Endothelial cell (in vitro differentiated cells): ENCODE measurements around the gene RNF113B. TPM values are rescaled to one million over a fixed set of nuclear protein-coding genes. Genes with fewer than 3 reads are reported as not detected.

Experiments
- DNase-seq: peaks from one replicate; pipeline ENCODE4 v3.0.0; 2021; ENCODE audit warnings: low spot score
- H3K27ac Mint-ChIP-seq: one replicate; pipeline ENCODE4 v1.8.0; 2021; ENCODE audit warnings: mixed read lengths, inconsistent platforms; ENCODE audit not compliant: unreplicated experiment
- H3K27me3 Mint-ChIP-seq: one replicate; pipeline ENCODE4 v1.8.0; 2021; ENCODE audit warnings: mild to moderate bottlenecking, moderate library complexity, mixed read lengths, inconsistent platforms; ENCODE audit not compliant: unreplicated experiment
- H3K36me3 Mint-ChIP-seq: one replicate; pipeline ENCODE4 v1.8.0; 2021; ENCODE audit warnings: mild to moderate bottlenecking, low read depth, mixed read lengths, inconsistent platforms; ENCODE audit not compliant: unreplicated experiment
- H3K4me1 Mint-ChIP-seq: one replicate; pipeline ENCODE4 v1.8.0; 2021; ENCODE audit warnings: mild to moderate bottlenecking, mixed read lengths, inconsistent platforms; ENCODE audit not compliant: unreplicated experiment
- H3K4me3 Mint-ChIP-seq: one replicate; pipeline ENCODE4 v1.8.0; 2021; ENCODE audit warnings: mild to moderate bottlenecking, mixed read lengths, inconsistent platforms; ENCODE audit not compliant: unreplicated experiment
- H3K9me3 Mint-ChIP-seq: one replicate; pipeline ENCODE4 v1.8.0; 2021; ENCODE audit warnings: mixed read lengths, inconsistent platforms; ENCODE audit not compliant: unreplicated experiment
- CTCF ChIP-seq: fragments of 200-600 bp; sonication (generic); IDR thresholded peaks from one replicate; pipeline ENCODE4 v1.5.0; 2021; ENCODE audit warnings: antibody characterized with exemption; ENCODE audit not compliant: unreplicated experiment
- total RNA-seq: library from RNA; stranded (reverse); fragmentation: NEBNext Ultra II Directional; extraction: Animal tissue kit (Norgen Biotek cat#: 25700); gene quantifications from one replicate; pipeline ENCODE4 v1.2.1, GENCODE V29; 2021; ENCODE audit not compliant: unreplicated experiment

RNF113B gene
- total RNA-seq, 1 donor from 2014 or later = not detected

GRCh38 chr13:98201189-98201588 is 24.1 kb upstream of the RNF113B start:
- peaks cover 2% of the 10 kb centered on the region for H3K27me3 Mint-ChIP-seq
- TF ChIP-seq CTCF = no peak
- peaks cover 20% of the 10 kb centered on the region for H3K36me3 Mint-ChIP-seq
- DNase-seq = no peak
- H3K27ac Mint-ChIP-seq = no peak overlapping the region
- H3K4me3 Mint-ChIP-seq = no peak overlapping the region
- H3K9me3 Mint-ChIP-seq = no peaks in the 10 kb centered on the region
- H3K4me1 Mint-ChIP-seq = peaks cover 12% of the 10 kb centered on the region

GRCh38 chr13:98200211-98200878 is 23.3 kb upstream of the RNF113B start:
- Mint-ChIP-seq H3K9me3 (no peaks in the 10 kb centered on the region), H3K4me1 (peaks cover 12% of the 10 kb centered on the region), H3K4me3 (no peak overlapping the region), H3K27me3 (peaks cover 4% of the 10 kb centered on the region), H3K36me3 (peaks cover 12% of the 10 kb centered on the region), H3K27ac (no peak overlapping the region)
- no peak for TF ChIP-seq CTCF
- no peak for DNase-seq

- Mint-ChIP-seq H3K27me3 (peaks cover 4% of the 10 kb centered on the region), H3K9me3 (no peaks in the 10 kb centered on the region), H3K4me3 (no peak overlapping the region), H3K27ac (peak overlapping the region; percentile 4), H3K4me1 (peaks cover 12% of the 10 kb centered on the region), H3K36me3 (peaks cover 12% of the 10 kb centered on the region)
- TF ChIP-seq CTCF = no peak
- DNase-seq = no peak
Measured at GRCh38 chr13:98199480-98199879, 22.4 kb upstream of the RNF113B start.

- Mint-ChIP-seq H3K27me3 (peaks cover 4% of the 10 kb centered on the region), H3K4me3 (no peak overlapping the region), H3K4me1 (peaks cover 12% of the 10 kb centered on the region), H3K27ac (no peak overlapping the region), H3K36me3 (peaks cover 7% of the 10 kb centered on the region), H3K9me3 (no peaks in the 10 kb centered on the region)
- no peak for DNase-seq
- TF ChIP-seq CTCF = no peak
Measured at GRCh38 chr13:98198683-98199082, 21.6 kb upstream of the RNF113B start.

GRCh38 chr13:98195054-98195791 is 18.2 kb upstream of the RNF113B start:
- DNase-seq = no peak
- no peaks in the 10 kb centered on the region for H3K9me3 Mint-ChIP-seq
- TF ChIP-seq CTCF = no peak
- peaks cover 4% of the 10 kb centered on the region for H3K27me3 Mint-ChIP-seq
- peaks cover 6% of the 10 kb centered on the region for H3K4me1 Mint-ChIP-seq
- peak overlapping the region; percentile 10 for H3K27ac Mint-ChIP-seq
- no peaks in the 10 kb centered on the region for H3K36me3 Mint-ChIP-seq
- H3K4me3 Mint-ChIP-seq = no peak overlapping the region
